Measurements from ENCODE around the gene GTF2IRD2. TPM values are rescaled to one million over a fixed set of nuclear protein-coding genes. Genes with fewer than 3 reads are reported as not detected.
"Not testable (repeated sequence)": the region's sequence is repeated elsewhere in the genome, so short reads cannot be mapped to it uniquely, and the experiment has no call there.

GTF2IRD2 gene
- polyA plus RNA-seq, 5 donors, result 32.2 to 58.6 (median 42.0) TPM

- not testable (repeated sequence) for DNase-seq
Measured at GRCh38 chr7:74789200-74789736, 62.1 kb downstream of the GTF2IRD2 start.

- DNase-seq, result peak in 1 of 2 donors; percentile 82
Measured at GRCh38 chr7:74788369-74789150, 62.8 kb downstream of the GTF2IRD2 start.

GRCh38 chr7:74783595-74783994 lies 67.8 kb downstream of the GTF2IRD2 start:
- DNase-seq, result not testable (repeated sequence)

GRCh38 chr7:74781746-74782145 lies 69.7 kb downstream of the GTF2IRD2 start:
- not testable (repeated sequence) for DNase-seq

- DNase-seq, result not testable (repeated sequence)
Measured at GRCh38 chr7:74779053-74779452, 72.4 kb downstream of the GTF2IRD2 start.

- not testable (repeated sequence) for DNase-seq
Measured at GRCh38 chr7:74775111-74775510, 76.3 kb downstream of the GTF2IRD2 start.

GRCh38 chr7:74773760-74774750 lies 77.3 kb downstream of the GTF2IRD2 start, which contains the start of gene NCF1:
TSS of gene NCF1 (plus strand) at chr7:74774011. CDS start at chr7:74774032, 21 bp downstream.
- not testable (repeated sequence) for DNase-seq

- not testable (repeated sequence) for DNase-seq
Measured at GRCh38 chr7:74772093-74772492, 79.3 kb downstream of the GTF2IRD2 start.

- not testable (repeated sequence) for DNase-seq
Measured at GRCh38 chr7:74770062-74770461, 81.3 kb downstream of the GTF2IRD2 start.

GRCh38 chr7:74766991-74767390 lies 84.4 kb downstream of the GTF2IRD2 start:
- not testable (repeated sequence) for DNase-seq

- DNase-seq, result not testable (repeated sequence)
Measured at GRCh38 chr7:74766509-74766908, 84.9 kb downstream of the GTF2IRD2 start.

- not testable (repeated sequence) for DNase-seq
Measured at GRCh38 chr7:74765205-74765918, 86.0 kb downstream of the GTF2IRD2 start.

- DNase-seq, result not testable (repeated sequence)
Measured at GRCh38 chr7:74758982-74759381, 92.4 kb downstream of the GTF2IRD2 start.

- not testable (repeated sequence) for DNase-seq
Measured at GRCh38 chr7:74758268-74758667, 93.1 kb downstream of the GTF2IRD2 start.

- not testable (repeated sequence) for DNase-seq
Measured at GRCh38 chr7:74756673-74757072, 94.7 kb downstream of the GTF2IRD2 start.

GRCh38 chr7:74753921-74754482 lies 97.4 kb downstream of the GTF2IRD2 start:
- not testable (repeated sequence) for DNase-seq

Data from right lung (tissue), 5 donors.